Right lobe of liver (tissue), 4 donors: ENCODE data around the gene MAK.

Experiments
- CTCF ChIP-seq, 4 donors: fragments of 200-600 bp in 3 of 4; fragments of 450-650 bp in 1 of 4; IDR thresholded peaks; one replicate each; pipeline versions ENCODE4 v1.5.1 to v1.8.0; 2016 to 2022; ENCODE audit warnings: antibody characterized with exemption in 4 of 4, mild to moderate bottlenecking in 2 of 4
- POLR2A ChIP-seq: fragments of 450-650 bp; IDR thresholded peaks from one replicate; pipeline ENCODE4 v1.6.1; 2017; ENCODE audit warnings: antibody characterized with exemption, mild to moderate bottlenecking
- donor health status: DM: no; HTN: no; CAD: no.
- donor health status: DM: no; HTN: no; CAD: no.
- donor health status: DM: no; HTN: yes; CAD: no.

- no peak for TF ChIP-seq CTCF (IDR thresholded peaks at IDR 0.05)
- no peak for TF ChIP-seq POLR2A
Observed at GRCh38 chr6:10746915-10747250, 91.5 kb downstream of the MAK start.
